Measurements from ENCODE around the gene TEX10. TPM values are rescaled to one million over a fixed set of nuclear protein-coding genes. Genes with fewer than 3 reads are reported as not detected.

Gene TEX10
- total and polyA plus RNA-seq, 2 donors, result 13.6 to 35.0 TPM

DNA sequence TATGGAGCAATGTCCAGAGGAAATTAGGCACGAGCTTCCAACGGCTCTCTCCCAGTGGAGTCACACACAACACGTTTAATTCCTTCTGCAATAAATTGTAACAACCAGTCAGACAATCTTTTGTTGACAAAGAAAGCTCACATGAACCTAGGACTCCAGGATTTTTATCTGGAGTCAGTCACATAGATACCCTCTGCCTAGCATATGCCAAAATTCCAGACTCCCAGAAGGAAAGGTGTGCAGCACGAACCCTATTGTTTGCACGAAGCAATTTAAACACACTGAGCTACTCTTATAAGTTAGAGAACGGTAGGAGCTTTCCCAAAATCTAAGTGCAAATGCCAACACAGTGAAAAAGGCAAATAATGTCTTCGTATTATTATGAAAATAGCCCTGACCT is 67.1 kb downstream of the TEX10 start:
- WGBS, result 98% methylated on average over 7 of the region's 7 CpGs
- Histone ChIP-seq H3K27ac (ENCODE audit: low read depth in 1 of 2, low read length in 1 of 2) (no peak overlapping the region), H3K36me3 (ENCODE audit: control insufficient read depth in 2 of 2, insufficient read depth in 2 of 2, low read length in 1 of 2) (peaks cover 23 to 27% of the 10 kb centered on the region in 2 donors)

DNA sequence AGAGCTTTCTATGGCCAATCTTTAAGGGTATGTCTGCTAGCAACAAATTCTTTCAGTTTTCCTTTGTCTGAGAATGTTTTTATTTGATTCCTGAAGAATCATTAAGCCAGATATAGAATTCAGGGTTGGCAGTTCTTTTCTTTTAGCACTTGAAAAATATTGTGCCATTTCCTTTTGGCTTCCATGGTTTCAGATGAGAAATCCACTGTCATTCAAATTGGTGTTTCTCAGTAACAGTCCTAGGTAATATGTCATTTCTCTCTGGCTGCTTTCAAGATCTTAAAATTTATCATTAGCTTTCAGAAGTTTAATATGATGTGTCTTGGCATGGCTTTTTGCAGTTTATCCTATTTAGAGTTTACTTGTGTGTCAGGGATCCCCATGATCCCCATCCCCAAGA is 67.7 kb downstream of the TEX10 start:
- no peak overlapping the region for H3K27ac ChIP-seq (ENCODE audit: low read depth in 1 of 2, low read length in 1 of 2)
- no peaks in the 10 kb centered on the region for H3K4me1 ChIP-seq (ENCODE audit: control insufficient read depth in 2 of 2, insufficient read depth in 2 of 2, low read length in 2 of 2)
- no peak for DNase-seq (ENCODE audit: low read depth in 6 of 9, low spot score in 9 of 9)
- peaks cover 0 to 1% of the 10 kb centered on the region in 2 donors for H3K9me3 ChIP-seq (ENCODE audit: control insufficient read depth in 2 of 2, insufficient read depth in 1 of 2, low read length in 1 of 2)
- H3K4me3 ChIP-seq (ENCODE audit: low read length in 2 of 2), result no peak overlapping the region
- H3K36me3 ChIP-seq (ENCODE audit: control insufficient read depth in 2 of 2, insufficient read depth in 2 of 2, low read length in 1 of 2), result peaks cover 23 to 27% of the 10 kb centered on the region in 2 donors
- H3K27me3 ChIP-seq (ENCODE audit: control insufficient read depth in 2 of 2, insufficient read depth in 1 of 2, low read length in 1 of 2), result no peaks in the 10 kb centered on the region

More for the DNA sequence above, 67.1 kb downstream of the TEX10 start:
- no peaks in the 10 kb centered on the region for H3K27me3 ChIP-seq (ENCODE audit: control insufficient read depth in 2 of 2, insufficient read depth in 1 of 2, low read length in 1 of 2)
- DNase-seq (ENCODE audit: low read depth in 6 of 9, low spot score in 9 of 9), result no peak
- H3K4me3 ChIP-seq (ENCODE audit: low read length in 2 of 2), result no peak overlapping the region
- no peaks in the 10 kb centered on the region for H3K4me1 ChIP-seq (ENCODE audit: control insufficient read depth in 2 of 2, insufficient read depth in 2 of 2, low read length in 2 of 2)
- H3K9me3 ChIP-seq (ENCODE audit: control insufficient read depth in 2 of 2, insufficient read depth in 1 of 2, low read length in 1 of 2), result peaks cover 0 to 1% of the 10 kb centered on the region in 2 donors

DNA sequence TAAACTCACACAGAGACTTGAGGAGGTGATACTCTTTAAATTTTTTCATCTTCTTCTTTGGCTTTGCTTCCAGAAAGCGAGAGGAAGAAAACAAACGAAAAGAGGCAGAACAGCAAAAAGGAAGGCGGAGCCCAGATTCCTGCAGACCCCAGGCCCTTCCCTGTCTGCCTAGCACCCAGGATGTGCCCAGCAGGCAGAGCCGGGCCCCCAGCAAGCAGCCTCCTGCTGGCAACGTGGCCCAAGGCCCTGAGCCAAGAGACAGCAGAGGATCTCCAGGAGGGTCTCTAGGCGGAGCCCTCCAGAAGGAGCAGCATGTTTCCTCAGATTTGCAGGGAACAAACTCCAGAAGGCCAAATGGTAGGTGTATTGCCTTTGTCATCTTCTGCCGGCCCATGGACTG is 68.5 kb downstream of the TEX10 start:
- no peaks in the 10 kb centered on the region for H3K4me1 ChIP-seq (ENCODE audit: control insufficient read depth in 2 of 2, insufficient read depth in 2 of 2, low read length in 2 of 2)
- no peak for DNase-seq (ENCODE audit: low read depth in 6 of 9, low spot score in 9 of 9)
- H3K36me3 ChIP-seq (ENCODE audit: control insufficient read depth in 2 of 2, insufficient read depth in 2 of 2, low read length in 1 of 2), result peaks cover 23 to 27% of the 10 kb centered on the region in 2 donors
- no peak overlapping the region for H3K27ac ChIP-seq (ENCODE audit: low read depth in 1 of 2, low read length in 1 of 2)
- H3K4me3 ChIP-seq (ENCODE audit: low read length in 2 of 2), result no peak overlapping the region
- 89% methylated on average over 7 of the region's 7 CpGs for WGBS
- peaks cover 0 to 1% of the 10 kb centered on the region in 2 donors for H3K9me3 ChIP-seq (ENCODE audit: control insufficient read depth in 2 of 2, insufficient read depth in 1 of 2, low read length in 1 of 2)
- no peaks in the 10 kb centered on the region for H3K27me3 ChIP-seq (ENCODE audit: control insufficient read depth in 2 of 2, insufficient read depth in 1 of 2, low read length in 1 of 2)

DNA sequence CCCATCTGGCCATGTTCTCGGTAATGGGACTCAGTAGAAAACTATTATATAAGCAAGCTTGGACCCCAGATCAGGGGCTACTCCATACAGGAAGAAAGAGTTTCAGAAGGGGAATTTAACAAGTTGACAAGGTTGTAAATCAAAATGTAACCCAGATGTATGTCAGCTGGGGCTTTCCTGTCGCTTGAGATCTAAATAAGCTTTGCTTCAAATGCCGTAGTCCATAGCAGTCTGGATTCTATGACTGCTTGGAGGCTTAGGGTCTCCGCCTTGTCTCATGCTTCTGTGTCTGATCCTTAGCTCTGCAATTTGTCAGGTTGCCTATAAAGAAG is 70.4 kb downstream of the TEX10 start:
- H3K9me3 ChIP-seq (ENCODE audit: control insufficient read depth in 2 of 2, insufficient read depth in 1 of 2, low read length in 1 of 2), result peaks cover 0 to 1% of the 10 kb centered on the region in 2 donors
- H3K27ac ChIP-seq (ENCODE audit: low read depth in 1 of 2, low read length in 1 of 2), result no peak overlapping the region
- no peaks in the 10 kb centered on the region for H3K4me1 ChIP-seq (ENCODE audit: control insufficient read depth in 2 of 2, insufficient read depth in 2 of 2, low read length in 2 of 2)
- no peak overlapping the region for H3K4me3 ChIP-seq (ENCODE audit: low read length in 2 of 2)
- WGBS, result 97% methylated on average over 4 of the region's 4 CpGs
- DNase-seq (ENCODE audit: low read depth in 6 of 9, low spot score in 9 of 9), result no peak
- peaks cover 19 to 24% of the 10 kb centered on the region in 2 donors for H3K36me3 ChIP-seq (ENCODE audit: control insufficient read depth in 2 of 2, insufficient read depth in 2 of 2, low read length in 1 of 2)
- H3K27me3 ChIP-seq (ENCODE audit: control insufficient read depth in 2 of 2, insufficient read depth in 1 of 2, low read length in 1 of 2), result no peaks in the 10 kb centered on the region

DNA sequence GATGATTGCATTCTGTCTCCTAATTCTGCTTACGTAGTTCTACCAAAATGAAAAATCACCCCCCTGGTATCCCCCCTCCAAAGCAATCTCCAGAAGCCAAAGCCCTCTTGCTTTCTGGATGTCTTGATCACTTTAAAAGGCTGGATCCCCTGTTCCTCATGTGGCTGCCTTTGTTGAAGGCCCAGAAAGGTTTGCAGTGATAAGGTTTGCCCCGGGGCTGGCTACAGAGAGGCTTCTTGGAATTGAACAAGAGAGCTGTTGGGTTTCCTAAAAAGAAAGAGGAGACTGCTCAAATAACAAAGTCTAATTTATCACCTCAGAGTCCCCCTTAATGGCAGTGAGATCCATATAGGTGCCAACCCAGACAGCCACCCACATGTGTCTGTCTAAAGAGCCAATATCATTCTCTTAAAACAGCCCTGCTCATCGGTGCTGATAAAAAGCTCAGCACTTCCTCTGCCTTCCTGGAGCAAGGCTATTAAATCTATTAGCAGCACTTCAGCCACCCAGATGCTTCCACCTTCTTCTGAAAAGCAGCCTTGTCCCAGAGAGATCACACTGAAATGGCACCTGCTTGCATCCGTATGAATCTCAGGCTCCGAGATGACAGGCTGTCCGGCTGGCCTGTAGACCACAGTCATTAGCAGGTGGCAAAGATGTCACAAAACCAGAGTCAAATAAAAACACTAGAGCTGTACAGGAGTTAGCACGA is 70.9 kb downstream of the TEX10 start:
- Histone ChIP-seq H3K27ac (ENCODE audit: low read depth in 1 of 2, low read length in 1 of 2) (no peak overlapping the region), H3K36me3 (ENCODE audit: control insufficient read depth in 2 of 2, insufficient read depth in 2 of 2, low read length in 1 of 2) (peaks cover 20 to 23% of the 10 kb centered on the region in 2 donors), H3K4me1 (ENCODE audit: control insufficient read depth in 2 of 2, insufficient read depth in 2 of 2, low read length in 2 of 2) (no peaks in the 10 kb centered on the region), H3K4me3 (ENCODE audit: low read length in 2 of 2) (no peak overlapping the region), H3K27me3 (ENCODE audit: control insufficient read depth in 2 of 2, insufficient read depth in 1 of 2, low read length in 1 of 2) (no peaks in the 10 kb centered on the region), H3K9me3 (ENCODE audit: control insufficient read depth in 2 of 2, insufficient read depth in 1 of 2, low read length in 1 of 2) (peaks cover 0 to 1% of the 10 kb centered on the region in 2 donors)
- 95% methylated on average over 7 of the region's 7 CpGs for WGBS
- no peak for DNase-seq (ENCODE audit: low read depth in 6 of 9, low spot score in 9 of 9)

DNA sequence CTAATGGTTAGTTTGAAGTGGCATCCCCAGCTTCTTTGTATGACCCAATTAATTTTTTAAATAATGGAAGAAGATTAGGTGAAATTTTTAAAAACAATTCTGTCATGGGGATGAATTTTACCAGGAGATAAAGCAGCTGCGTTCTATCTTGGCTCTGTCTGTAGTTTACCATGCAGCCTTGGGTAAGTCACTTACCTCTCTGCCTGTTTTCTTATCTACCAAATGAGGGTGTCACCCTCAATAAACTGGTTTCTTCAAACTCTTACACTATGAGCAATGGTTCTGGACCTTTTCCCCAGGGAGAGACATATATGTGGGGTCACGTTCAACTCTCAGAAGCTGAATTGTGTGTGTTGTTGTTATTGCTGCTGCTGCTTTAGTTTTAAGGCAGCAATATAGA is 71.7 kb downstream of the TEX10 start:
- Histone ChIP-seq H3K36me3 (ENCODE audit: control insufficient read depth in 2 of 2, insufficient read depth in 2 of 2, low read length in 1 of 2) (peaks cover 19 to 20% of the 10 kb centered on the region in 2 donors), H3K9me3 (ENCODE audit: control insufficient read depth in 2 of 2, insufficient read depth in 1 of 2, low read length in 1 of 2) (peaks cover 0 to 1% of the 10 kb centered on the region in 2 donors), H3K4me3 (ENCODE audit: low read length in 2 of 2) (no peak overlapping the region), H3K27me3 (ENCODE audit: control insufficient read depth in 2 of 2, insufficient read depth in 1 of 2, low read length in 1 of 2) (no peaks in the 10 kb centered on the region), H3K27ac (ENCODE audit: low read depth in 1 of 2, low read length in 1 of 2) (no peak overlapping the region), H3K4me1 (ENCODE audit: control insufficient read depth in 2 of 2, insufficient read depth in 2 of 2, low read length in 2 of 2) (no peaks in the 10 kb centered on the region)
- DNase-seq (ENCODE audit: low read depth in 6 of 9, low spot score in 9 of 9), result no peak
- 98% methylated on average over 2 of the region's 2 CpGs for WGBS

DNA sequence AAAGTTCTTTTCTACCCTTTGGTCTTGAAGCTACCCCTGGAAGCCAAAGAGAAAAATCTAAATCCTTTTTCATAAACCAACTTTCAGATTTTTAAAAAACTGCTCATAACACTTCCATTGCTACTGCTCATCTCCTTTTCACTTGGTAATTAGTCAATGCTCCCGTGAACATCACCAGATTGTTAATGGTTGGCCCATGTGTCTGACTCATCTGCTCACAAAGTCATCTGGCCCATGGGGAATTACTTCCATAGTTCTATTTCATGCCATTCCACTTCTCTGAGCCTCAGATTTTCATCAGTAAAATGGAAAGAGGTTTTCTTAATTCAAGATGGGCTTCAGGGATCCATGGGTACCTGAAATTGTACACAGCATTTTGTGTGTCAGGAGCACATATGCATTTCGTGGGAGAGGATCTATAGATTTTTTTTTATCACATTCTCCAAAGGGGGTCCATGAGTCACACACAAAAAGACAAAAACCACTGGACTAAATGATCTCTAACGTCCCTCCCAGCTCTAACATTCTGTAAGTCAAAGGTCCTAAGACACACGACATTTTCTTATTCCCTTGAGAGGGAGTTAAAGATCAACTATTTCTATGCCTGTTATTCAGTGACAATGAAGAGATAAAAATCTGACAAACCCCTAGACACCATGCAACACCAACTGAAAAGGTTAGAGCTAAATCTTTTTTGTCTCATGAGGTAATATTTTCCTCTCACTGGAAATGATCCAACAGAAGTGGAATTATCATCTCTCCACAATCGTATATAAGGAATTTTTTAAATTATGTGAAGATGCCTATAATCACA is 75.4 kb downstream of the TEX10 start:
- Histone ChIP-seq H3K27ac (ENCODE audit: low read depth in 1 of 2, low read length in 1 of 2) (no peak overlapping the region), H3K27me3 (ENCODE audit: control insufficient read depth in 2 of 2, insufficient read depth in 1 of 2, low read length in 1 of 2) (no peaks in the 10 kb centered on the region), H3K36me3 (ENCODE audit: control insufficient read depth in 2 of 2, insufficient read depth in 2 of 2, low read length in 1 of 2) (peaks cover 9% of the 10 kb centered on the region in 2 donors), H3K4me3 (ENCODE audit: low read length in 2 of 2) (no peak overlapping the region), H3K9me3 (ENCODE audit: control insufficient read depth in 2 of 2, insufficient read depth in 1 of 2, low read length in 1 of 2) (no peaks in the 10 kb centered on the region), H3K4me1 (ENCODE audit: control insufficient read depth in 2 of 2, insufficient read depth in 2 of 2, low read length in 2 of 2) (no peaks in the 10 kb centered on the region)
- WGBS, result 95% methylated on average over 5 of the region's 5 CpGs
- DNase-seq (ENCODE audit: low read depth in 6 of 9, low spot score in 9 of 9), result no peak

DNA sequence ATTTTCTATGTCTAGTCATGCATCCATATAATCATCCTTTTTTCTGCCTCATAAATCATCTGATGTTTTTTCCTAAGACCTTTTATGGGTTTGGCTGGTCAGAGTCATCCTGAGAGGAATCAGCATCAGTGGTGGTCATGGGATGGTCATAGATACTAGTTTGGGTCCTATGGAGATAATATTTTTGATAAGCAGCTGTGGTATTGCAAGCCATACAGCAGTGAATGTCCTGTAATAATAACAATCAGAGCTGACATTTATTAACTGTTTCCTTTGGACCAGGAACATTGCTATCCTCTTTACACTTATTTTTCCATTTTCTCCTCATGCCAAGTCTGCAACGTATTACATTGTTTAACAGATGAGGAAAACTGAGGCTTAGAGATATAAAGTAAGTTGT is 83.1 kb downstream of the TEX10 start:
- H3K36me3 ChIP-seq (ENCODE audit: control insufficient read depth in 2 of 2, insufficient read depth in 2 of 2, low read length in 1 of 2), result peaks cover 6 to 17% of the 10 kb centered on the region in 2 donors

DNA sequence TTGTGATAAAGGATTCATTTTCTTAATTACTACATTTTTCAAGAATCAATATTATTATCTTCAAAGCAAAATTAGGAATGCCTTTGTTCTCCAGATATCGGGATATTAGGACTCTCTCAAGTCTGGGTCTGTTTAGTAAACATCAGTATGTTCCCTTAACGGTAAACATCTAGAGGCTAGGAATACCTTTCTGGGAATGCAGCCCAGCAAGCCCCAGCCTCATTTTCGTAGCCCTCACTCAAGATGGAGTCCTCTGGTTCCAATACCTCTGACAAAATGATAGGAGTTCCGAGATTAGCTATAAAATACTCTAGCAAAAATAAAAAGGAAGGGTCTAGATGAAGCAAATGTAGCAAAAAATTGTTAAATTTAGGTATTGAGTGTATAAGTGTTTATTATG is 84.5 kb downstream of the TEX10 start:
- no peak for DNase-seq (ENCODE audit: low read depth in 6 of 9, low spot score in 9 of 9)
- peaks cover 6 to 17% of the 10 kb centered on the region in 2 donors for H3K36me3 ChIP-seq (ENCODE audit: control insufficient read depth in 2 of 2, insufficient read depth in 2 of 2, low read length in 1 of 2)
- H3K9me3 ChIP-seq (ENCODE audit: control insufficient read depth in 2 of 2, insufficient read depth in 1 of 2, low read length in 1 of 2), result no peaks in the 10 kb centered on the region
- H3K4me1 ChIP-seq (ENCODE audit: control insufficient read depth in 2 of 2, insufficient read depth in 2 of 2, low read length in 2 of 2), result no peaks in the 10 kb centered on the region
- no peak overlapping the region for H3K27ac ChIP-seq (ENCODE audit: low read depth in 1 of 2, low read length in 1 of 2)
- H3K27me3 ChIP-seq (ENCODE audit: control insufficient read depth in 2 of 2, insufficient read depth in 1 of 2, low read length in 1 of 2), result no peaks in the 10 kb centered on the region
- WGBS, result 97% methylated on average over 4 of the region's 4 CpGs
- no peak overlapping the region for H3K4me3 ChIP-seq (ENCODE audit: low read length in 2 of 2)

More for the DNA sequence above, 83.1 kb downstream of the TEX10 start:
- no peak overlapping the region for H3K4me3 ChIP-seq (ENCODE audit: low read length in 2 of 2)
- H3K4me1 ChIP-seq (ENCODE audit: control insufficient read depth in 2 of 2, insufficient read depth in 2 of 2, low read length in 2 of 2), result no peaks in the 10 kb centered on the region
- H3K9me3 ChIP-seq (ENCODE audit: control insufficient read depth in 2 of 2, insufficient read depth in 1 of 2, low read length in 1 of 2), result no peaks in the 10 kb centered on the region
- H3K27ac ChIP-seq (ENCODE audit: low read depth in 1 of 2, low read length in 1 of 2), result no peak overlapping the region
- WGBS, result 99% methylated on average over 1 of the region's 1 CpG
- no peaks in the 10 kb centered on the region for H3K27me3 ChIP-seq (ENCODE audit: control insufficient read depth in 2 of 2, insufficient read depth in 1 of 2, low read length in 1 of 2)
- no peak for DNase-seq (ENCODE audit: low read depth in 6 of 9, low spot score in 9 of 9)

All from thymus (tissue), 11 donors.